Stimulated activated CD4-positive, alpha-beta T cell treated with anti-CD3 and anti-CD28 coated beads, Interleukin-12 subunit alpha, Interleukin-12 subunit beta, amount 100 ng/mL, for 4 hours (primary cell): ENCODE data around the gene KRTAP4-9.
"Not testable (repeated sequence)": the region's sequence is repeated elsewhere in the genome, so short reads cannot be mapped to it uniquely, and the experiment has no call there.

ENCODE experiments used
- DNase-seq: peaks from one replicate; pipeline ENCODE4 v3.0.0-alpha.2; 2020

The KRTAP4-9 gene

DNA sequence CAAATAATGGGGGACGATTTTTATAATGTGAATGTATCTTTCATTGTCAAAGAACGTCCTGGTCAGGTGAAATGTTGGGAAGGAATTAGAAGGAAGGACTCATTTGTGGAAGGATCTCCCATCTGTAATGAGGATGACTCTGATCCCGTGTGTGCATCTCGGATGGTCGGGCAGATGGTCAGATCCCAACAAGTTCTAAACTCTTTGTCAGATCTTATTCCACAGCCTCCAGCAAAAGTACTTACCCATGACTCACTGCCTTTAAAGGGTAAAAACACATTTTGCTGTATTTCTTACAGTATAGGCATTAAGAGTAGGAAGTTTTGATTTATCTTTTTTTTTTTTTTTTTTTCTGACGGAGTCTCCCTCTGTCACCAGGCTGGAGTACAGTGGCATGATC lies 6.7 kb upstream of the KRTAP4-9 start:
- no peak for DNase-seq

DNA sequence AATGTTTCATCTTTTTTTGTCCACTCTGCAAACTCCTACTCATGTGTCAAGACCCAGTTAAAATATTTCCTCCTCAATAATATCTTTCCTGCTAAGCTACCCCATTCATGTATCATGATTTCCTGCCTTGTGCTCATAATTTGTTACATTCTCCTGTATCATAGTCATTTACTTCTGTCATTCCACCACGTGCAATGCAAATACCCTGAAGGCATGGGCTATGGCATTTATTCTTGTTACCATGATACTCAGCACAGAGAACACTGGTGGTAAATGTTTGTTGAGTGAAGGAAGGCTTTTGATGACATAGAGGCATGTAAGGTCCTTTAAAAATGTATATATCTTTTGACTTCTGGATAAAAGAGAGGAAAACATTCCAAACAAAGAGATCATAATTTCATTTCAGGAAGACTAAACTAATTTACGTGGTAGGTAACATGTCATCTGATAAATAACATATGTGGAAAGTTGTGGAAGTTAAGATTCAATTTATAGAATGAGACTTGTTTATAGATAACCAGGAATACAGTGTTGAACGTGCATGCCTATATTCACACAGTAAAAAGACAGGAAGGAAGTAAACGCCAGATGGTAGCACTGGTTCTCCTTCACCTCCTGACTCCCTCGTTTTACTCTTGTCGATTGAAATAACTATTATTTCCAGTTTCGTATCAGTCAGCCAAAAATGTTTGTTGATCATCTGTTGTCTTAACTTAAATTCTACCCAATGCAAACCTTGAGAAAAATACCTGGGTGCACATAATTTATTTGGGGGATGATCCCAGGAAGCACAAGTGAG lies 5.3 kb upstream of the KRTAP4-9 start:
- not testable (repeated sequence) for DNase-seq

DNA sequence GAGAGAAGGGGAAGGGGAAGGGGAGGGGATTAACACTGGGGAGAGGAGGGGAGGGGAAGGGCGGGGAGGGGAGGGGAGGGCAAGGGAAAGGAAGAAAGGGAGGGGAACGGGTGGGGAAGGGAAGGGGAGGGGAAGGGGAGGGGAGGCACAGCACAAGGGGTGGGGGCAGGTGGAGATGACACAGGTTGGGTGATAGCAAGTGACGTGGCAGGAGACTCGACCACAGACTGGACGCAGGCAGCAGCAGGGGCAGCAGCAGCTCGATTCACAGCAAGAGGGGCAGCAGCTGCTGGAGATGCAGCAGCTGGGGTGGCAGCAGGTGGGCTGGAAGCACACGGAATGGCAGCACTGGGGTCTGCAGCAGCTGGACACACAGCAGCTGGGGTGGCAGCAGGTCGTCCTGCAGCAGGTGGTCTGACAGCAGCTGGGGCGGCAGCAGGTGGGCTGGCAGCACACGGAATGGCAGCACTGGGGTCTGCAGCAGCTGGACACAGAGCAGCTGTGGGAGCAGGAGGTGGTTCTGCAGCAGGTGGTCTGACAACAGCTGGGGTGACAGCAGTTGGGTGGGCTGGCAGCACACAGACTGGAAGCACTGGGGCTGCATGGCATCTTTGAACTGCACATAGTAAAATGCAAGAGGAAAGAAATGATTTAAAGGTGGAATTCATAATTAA lies 3.5 kb upstream of the KRTAP4-9 start, which contains the start of gene KRTAP4-16:
Gene KRTAP4-16 (minus strand): TSS at position 624 of the 674 bp plus-strand sequence. CDS start 0 bp downstream, at position 624.
- DNase-seq = no peak

DNA sequence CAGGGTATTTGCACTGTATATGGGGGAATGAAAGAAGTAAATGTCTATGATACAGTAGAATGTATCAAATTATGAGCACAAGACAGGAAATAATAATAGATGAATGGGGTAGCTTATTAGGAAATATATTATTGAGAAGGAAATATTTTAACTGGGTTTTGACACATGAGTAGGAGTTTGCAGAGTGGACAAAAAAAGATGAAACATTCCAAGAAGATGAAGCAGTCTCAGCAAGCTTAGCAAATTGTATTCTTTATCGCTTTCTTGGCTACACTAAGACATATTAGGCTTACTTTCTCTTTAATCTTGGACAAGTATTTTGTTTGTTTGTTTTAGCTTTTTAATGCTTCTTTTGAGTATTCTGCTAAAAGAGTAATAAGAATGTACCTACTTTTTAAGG lies 1.3 kb upstream of the KRTAP4-9 start:
- DNase-seq = no peak

DNA sequence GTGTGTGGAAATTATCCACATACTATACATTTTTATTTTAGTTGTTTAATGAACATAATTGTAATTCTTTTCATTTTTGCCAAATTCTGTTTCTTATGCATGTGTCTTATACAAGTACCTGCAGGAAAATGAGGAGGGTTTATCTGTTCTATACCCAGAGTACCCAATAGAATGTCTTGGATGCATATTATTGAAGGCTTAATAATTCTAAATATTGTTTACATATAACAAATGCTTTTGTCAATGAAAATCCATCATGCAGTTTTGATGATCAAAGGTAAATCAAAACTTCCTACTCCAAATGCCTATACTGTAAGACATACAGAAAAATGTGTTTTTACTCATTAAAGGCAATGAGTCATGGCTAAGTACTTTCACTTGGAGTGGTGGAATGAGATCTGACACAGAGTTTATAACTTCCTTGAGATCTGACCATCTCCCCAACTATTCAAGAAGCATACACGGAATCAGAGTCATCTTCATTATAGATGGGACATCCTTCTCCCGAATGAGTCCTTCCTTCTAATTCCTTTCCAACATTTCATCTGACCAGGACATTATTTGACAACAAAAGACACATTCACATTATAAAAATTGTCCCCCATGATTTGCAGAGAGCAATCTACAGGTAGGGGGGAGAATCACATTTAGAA lies 677 bp upstream of the KRTAP4-9 start:
- DNase-seq = not testable (repeated sequence)

DNA sequence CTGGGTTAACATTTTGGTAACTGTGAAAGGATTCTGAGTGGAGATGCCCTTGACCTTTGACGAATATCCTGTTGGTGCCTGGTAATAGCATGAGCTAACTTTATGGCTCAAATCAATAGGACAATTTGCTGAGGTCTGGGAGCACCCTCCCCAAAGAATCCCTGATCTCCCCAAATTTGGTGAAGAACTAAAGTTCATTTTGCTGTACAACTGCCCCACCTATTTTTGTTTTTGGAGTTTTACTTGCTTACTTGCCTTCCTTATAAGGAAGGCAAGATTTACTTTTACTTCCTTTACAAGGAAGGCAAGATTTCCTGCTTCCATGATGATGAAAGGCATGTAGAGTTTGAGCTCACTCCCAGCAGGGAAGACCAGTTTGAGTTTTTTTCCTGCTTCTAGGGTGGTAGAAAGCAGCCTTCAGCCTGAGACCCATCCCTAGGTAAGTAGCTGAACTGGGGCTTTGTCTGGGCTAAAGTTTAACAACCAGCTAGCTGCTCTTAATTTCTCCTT lies 2.8 kb downstream of the KRTAP4-9 start:
- DNase-seq = no peak

DNA sequence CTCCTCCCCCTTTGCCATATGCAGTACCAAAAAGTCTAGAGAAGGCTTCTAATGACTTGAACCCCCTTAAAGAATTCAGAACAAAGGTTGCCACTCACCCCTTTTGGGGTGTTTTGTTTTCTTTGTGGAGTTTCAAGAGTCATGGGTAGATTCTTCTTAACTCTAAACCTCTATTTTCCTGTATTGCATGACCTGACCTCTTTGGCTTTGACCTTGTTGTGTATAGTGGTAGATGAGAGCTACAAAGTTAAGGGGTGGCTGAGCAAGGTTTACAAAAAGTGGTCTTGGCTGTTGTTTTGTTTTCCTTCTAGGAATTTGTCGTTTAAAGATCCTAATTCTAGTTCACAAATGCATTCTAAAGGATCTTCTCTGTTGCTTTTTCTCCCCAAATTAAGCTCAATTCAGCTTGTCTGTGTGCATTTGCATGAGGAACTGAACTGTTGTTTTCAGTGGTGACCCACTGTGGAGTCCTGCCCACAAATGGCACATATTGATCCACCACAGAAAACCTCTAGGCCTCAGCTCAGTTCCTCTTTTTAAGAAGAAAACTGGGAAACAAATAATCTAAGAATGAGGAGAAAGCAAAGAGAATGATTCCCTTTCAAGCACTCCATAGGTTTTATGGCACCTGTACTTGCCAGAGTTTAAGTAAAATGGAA lies 3.7 kb downstream of the KRTAP4-9 start:
- not testable (repeated sequence) for DNase-seq

DNA sequence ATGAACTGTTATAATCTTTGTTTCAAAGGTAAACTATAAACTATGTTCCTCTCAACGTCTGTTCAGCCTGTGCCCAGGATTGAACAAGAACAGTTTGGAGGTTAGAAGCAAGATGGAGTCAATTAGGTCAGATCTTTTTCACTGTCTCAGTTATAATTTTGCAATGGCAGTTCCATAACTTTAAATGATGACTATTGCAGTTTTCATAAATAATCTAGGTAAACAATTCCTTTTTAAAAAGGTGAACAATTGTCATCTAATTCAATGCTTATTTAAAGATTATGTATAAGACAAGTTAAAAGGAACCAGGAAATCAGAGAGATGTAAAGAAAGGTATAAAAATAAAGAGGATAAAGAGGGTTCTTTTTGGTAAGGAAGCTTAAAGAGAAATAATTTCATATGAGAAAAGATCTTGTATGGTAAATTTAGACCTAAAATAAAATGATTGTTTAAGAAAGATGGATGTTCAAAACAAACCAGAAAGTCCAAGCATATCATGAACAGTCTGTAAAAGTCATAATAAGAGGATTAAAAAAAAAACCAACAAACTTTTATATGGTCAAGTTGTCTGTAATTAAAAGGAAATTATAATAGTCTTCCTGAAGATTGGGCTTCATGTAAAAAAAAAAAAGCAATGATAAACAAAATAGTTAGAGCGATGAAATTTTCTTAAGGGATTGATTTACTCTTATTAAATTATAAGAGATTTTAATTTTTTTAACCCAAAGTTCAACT lies 6.1 kb downstream of the KRTAP4-9 start:
- no peak for DNase-seq

DNA sequence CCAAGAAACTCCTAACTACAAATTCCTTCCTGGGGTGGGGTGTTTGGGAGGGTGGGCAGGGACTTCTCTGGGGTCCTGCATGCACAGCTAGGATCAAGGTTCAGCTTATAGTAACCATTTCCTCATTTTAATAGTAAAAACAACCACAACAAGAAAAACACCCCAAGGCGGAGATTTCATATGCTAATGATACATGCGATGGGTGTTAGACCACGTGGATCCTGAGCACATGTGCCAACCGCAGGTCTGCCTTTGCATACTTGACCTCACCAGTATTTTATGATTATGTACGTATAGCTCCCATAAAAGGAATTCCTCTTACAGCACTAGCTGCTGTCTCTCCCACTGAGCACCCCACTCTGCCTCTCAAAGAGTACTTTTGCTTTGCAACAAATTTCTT lies 11.1 kb downstream of the KRTAP4-9 start:
- no peak for DNase-seq

DNA sequence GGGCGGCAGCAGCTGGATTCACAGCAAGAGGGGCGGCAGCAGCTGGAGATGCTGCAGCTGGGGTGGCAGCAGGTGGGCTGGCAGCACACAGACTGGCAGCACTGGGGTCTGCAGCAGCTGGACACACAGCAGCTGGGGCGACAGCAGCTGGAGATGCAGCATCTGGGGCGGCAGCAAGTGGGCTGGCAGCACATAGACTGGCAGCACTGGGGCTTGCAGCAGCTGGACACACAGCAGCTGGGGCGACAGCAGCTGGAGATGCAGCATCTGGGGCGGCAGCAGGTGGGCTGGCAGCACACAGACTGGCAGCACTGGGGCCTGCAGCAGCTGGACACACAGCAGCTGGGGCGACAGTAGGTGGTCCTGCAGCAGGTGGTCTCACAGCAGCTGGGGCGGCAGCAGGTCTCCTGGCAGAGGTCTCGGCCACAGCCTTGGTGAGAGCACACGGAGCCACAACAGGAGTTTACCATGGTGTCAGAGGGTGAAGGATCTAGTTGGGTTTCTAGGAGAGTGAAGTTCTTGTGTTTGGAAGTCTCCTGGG lies 12.7 kb downstream of the KRTAP4-9 start, which contains the start of gene KRTAP4-11:
Gene KRTAP4-11 (minus strand): TSS at position 528 of the 541 bp plus-strand sequence. CDS start 58 bp downstream, at position 470.
- not testable (repeated sequence) for DNase-seq

DNA sequence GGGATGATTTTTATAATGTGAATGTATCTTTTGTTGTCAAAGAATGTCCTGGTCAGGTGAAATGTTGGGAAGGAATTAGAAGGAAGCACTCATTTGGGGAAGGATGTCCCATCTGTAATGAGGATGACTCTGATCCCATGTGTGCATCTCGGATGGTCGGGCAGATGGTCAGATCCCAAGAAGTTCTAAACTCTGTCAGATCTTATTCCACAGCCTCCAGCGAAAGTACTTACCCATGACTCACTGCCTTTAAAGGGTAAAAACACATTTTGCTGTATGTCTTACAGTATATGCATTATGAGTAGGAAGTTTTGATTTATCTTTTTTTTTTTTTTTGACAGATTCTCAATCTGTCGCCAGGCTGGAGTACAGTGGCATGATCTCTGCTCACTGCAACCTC lies 13.5 kb downstream of the KRTAP4-9 start:
- no peak for DNase-seq

DNA sequence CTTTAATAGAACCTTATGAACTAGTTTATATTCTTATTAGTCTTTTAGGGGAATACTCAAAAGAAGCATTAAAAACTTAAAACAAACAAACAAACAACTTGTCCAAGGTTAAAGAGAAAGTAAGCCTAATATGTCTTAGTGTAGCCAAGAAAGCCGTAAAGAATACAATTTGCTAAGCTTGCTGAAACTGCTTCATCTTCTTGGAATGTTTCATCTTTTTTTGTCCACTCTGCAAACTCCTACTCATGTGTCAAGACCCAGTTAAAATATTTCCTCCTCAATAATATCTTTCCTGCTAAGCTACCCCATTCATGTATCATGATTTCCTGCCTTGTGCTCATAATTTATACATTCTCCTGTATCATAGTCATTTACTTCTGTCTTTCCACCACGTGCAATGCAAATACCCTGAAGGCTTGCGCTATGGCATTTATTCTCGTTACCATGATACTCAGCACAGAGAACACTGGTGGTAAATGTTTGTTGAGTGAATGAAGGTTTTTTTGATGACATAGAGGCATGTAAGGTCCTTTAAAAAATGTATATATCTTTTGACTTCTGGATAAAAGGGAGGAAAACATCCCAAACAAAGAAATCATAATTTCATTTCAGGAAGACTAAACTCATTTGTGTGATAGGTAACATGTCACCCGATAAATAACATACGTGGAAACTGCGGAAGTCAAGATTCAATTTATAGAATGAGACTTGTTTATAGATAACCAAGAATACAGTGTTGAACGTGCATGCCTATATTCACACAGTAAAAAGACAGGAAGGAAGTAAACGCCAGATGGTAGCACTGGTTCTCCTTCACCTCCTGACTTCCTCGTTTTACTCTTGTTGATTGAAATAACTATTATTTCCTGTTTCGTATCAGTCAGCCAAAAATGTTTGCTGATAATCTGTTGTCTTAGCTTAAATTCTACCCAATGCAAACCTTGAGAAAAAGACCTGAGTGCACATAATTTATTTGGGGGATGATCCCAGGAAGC lies 14.8 kb downstream of the KRTAP4-9 start:
- DNase-seq = not testable (repeated sequence)

DNA sequence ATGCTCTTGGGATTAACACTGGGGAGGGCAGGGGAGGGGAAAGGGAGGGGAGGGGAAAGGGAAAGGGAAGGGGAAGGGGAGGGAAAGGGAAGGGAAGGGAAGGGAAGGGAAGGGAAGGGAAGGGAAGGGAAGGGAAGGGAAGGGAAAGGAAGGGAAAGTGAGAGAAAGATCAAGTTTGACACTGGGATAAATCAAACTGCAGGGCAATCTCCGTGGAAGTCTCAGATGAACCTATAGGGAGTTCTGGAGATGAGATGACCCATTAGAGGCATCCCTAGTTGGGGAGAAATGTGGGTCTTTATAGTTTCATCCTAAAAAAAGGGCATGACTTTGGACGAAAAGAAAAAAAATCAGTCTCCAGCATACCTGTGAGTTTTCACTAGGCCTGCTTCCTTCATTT lies 16.6 kb downstream of the KRTAP4-9 start:
- no peak for DNase-seq

DNA sequence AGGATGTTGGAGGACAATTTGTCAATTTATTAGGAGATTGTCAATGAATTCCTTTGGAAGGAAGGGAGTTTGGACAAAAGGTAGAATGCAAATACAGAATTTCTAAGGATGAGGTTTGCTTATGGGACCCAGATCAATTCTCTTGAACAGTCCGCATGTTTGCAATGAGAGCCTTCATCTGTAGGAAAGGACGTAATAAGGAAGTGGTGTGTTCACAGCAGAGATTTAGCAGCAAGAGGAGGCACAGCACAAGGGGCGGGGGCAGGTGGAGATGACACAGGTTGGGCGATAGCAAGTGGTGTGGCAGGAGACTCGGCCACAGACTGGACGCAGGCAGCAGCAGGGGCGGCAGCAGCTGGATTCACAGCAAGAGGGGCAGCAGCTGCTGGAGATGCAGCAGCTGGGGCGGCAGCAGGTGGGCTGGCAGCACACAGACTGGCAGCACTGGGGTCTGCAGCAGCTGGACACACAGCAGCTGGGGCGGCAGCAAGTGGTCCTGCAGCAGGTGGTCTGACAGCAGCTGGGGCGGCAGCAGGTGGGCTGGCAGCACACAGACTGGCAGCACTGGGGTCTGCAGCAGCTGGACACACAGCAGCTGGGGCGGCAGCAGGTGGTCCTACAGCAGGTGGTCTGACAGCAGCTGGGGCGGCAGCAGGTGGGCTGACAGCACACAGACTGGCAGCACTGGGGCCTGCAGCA lies 18.3 kb downstream of the KRTAP4-9 start:
- DNase-seq = not testable (repeated sequence)

DNA sequence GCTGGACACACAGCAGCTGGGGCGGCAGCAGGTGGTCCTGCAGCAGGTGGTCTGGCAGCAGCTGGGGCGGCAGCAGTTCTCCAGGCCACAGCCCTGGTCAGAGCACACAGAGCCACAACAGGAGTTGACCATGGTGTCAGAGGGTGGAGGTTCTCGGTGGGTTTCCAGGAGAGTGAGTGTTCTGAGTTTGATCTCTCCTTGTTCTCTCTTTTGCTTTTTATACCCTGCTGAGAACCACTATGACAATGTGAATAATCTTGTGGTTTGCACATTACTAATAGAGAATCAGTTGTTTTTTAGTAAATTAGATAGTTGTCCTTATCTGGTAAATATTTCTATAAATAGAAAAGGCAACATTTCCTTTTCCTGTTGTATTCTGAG lies 18.8 kb downstream of the KRTAP4-9 start, which contains the start of gene KRTAP4-12:
Gene KRTAP4-12 (minus strand): TSS at position 192 of the 381 bp plus-strand sequence. CDS start 60 bp downstream, at position 132.
- DNase-seq = not testable (repeated sequence)

DNA sequence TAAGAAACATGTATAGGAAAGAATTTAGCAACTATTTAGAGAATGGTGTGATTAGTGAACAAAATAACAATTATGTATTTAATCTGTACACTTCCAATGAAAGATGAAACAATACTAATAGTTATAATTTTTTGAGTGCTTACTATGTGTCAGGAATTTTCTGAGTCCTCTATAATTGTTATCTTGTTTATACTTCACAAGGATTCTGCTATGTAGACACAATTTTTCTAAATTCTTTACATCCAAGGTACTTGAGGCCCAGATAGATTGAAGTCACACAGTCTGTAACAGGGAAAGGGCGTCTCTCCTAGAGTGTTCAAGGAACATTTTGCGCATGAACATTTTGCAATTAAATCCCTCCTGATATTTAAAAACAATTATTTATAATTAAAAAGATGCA lies 19.9 kb downstream of the KRTAP4-9 start:
- DNase-seq = no peak

DNA sequence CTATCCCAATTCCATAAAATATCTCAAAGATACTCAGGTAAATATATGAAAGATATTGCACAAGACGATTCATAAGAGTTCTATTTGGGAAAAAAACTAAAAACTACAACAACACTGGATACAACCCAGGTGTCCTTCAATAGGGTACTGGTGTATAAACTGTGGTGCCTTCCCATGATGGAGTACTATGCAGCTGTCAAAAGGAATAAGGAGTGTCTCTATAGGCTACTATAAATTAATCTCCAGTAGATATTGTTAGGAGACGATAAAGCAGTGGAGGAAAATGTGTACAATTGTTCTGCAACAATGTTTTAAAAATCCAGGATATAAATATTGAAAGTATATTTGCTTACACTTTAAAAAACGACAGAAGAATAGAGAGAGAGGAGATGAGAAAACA lies 21.2 kb downstream of the KRTAP4-9 start:
- DNase-seq = no peak

DNA sequence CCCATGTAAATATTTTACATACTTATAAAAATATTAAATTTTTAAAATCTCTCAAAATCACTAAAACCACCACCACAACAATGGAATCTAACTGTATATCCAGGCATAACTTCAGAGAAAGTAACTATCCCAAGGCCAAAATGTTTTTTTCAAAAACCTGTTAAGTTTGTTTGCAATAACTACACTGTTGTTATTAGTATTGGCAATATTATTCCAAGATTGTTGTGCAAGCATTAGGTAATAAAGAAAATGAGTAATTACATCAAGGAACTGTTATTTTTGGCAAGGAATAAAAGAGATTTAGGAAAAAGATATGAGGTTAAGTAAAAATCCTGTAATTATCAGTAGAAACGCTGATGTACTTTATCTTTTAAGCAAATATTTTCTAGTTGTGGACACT lies 22.2 kb downstream of the KRTAP4-9 start:
- DNase-seq = no peak

DNA sequence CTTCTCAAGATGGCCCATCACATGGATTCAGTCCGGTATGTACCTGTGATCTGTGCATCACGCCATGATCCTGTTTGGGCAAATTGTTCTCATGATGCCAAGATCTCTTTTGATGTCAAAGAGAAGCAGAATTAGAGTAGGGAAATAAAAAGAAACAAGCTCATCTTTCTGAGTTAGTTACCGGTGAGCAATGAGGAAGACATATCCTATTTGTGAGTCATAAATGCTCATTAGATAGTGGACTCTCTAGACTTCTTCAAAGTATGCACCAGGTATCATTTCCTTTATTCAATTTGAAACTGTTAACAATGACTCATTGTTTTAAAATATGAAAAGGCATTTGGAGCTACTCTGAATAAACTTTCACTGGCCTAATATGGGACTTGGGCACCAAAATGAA lies 26.8 kb downstream of the KRTAP4-9 start:
- DNase-seq = no peak
